ENCODE measurements around the gene FER. TPM values are rescaled to one million over a fixed set of nuclear protein-coding genes. Genes with fewer than 3 reads are reported as not detected.

FER gene
- total RNA-seq, 1 donor from 2014 or later = 13.4 TPM

GRCh38 chr5:109230369-109230768, 482.7 kb downstream of the FER start:
- H3K9me3 ChIP-seq (replicated peaks) = peaks cover 7% of the 10 kb centered on the region
- H3K27me3 ChIP-seq (ENCODE audit: low read depth) = no peaks in the 10 kb centered on the region
- H3K36me3 ChIP-seq = no peaks in the 10 kb centered on the region
- no peak for DNase-seq
- H3K4me3 ChIP-seq = no peak overlapping the region
- TF ChIP-seq CTCF (IDR thresholded peaks at IDR 0.05; ENCODE audit: borderline replicate concordance) = no peak
- intact Hi-C loops (cut with micrococcal nuclease) = no loop called here
- no peaks in the 10 kb centered on the region for H3K4me1 ChIP-seq
- H3K27ac ChIP-seq (replicated peaks) = no peak overlapping the region

- TF ChIP-seq CTCF (IDR thresholded peaks at IDR 0.05; ENCODE audit: borderline replicate concordance) = no peak
- Histone ChIP-seq H3K9me3 (replicated peaks) (peaks cover 16% of the 10 kb centered on the region), H3K27ac (replicated peaks) (no peak overlapping the region), H3K4me1 (no peaks in the 10 kb centered on the region), H3K36me3 (no peaks in the 10 kb centered on the region), H3K4me3 (no peak overlapping the region), H3K27me3 (ENCODE audit: low read depth) (no peaks in the 10 kb centered on the region)
- intact Hi-C loops (cut with micrococcal nuclease) = no loop called here
- no peak for DNase-seq
Observed at GRCh38 chr5:109231331-109231730, 483.6 kb downstream of the FER start.

GRCh38 chr5:109234381-109234780, 486.7 kb downstream of the FER start:
- Histone ChIP-seq H3K9me3 (replicated peaks) (peaks cover 32% of the 10 kb centered on the region), H3K27me3 (ENCODE audit: low read depth) (no peaks in the 10 kb centered on the region), H3K4me3 (no peak overlapping the region), H3K36me3 (peaks cover 7% of the 10 kb centered on the region), H3K27ac (replicated peaks) (no peak overlapping the region), H3K4me1 (no peaks in the 10 kb centered on the region)
- DNase-seq = no peak
- TF ChIP-seq CTCF (IDR thresholded peaks at IDR 0.05; ENCODE audit: borderline replicate concordance) = no peak
- intact Hi-C loops (cut with micrococcal nuclease) = no loop called here

- no peaks in the 10 kb centered on the region for H3K27me3 ChIP-seq (ENCODE audit: low read depth)
- H3K36me3 ChIP-seq = peaks cover 7% of the 10 kb centered on the region
- DNase-seq = no peak
- H3K9me3 ChIP-seq (replicated peaks) = peaks cover 32% of the 10 kb centered on the region
- no peak overlapping the region for H3K27ac ChIP-seq (replicated peaks)
- intact Hi-C loops (cut with micrococcal nuclease) = no loop called here
- TF ChIP-seq CTCF (IDR thresholded peaks at IDR 0.05; ENCODE audit: borderline replicate concordance) = no peak
- no peak overlapping the region for H3K4me3 ChIP-seq
- H3K4me1 ChIP-seq = no peaks in the 10 kb centered on the region
Observed at GRCh38 chr5:109239456-109239855, 491.8 kb downstream of the FER start.

GRCh38 chr5:109242518-109242917, 494.8 kb downstream of the FER start:
- H3K27ac ChIP-seq (replicated peaks) = no peak overlapping the region
- H3K36me3 ChIP-seq = no peaks in the 10 kb centered on the region
- peaks cover 28% of the 10 kb centered on the region for H3K9me3 ChIP-seq (replicated peaks)
- DNase-seq = no peak
- H3K4me1 ChIP-seq = no peaks in the 10 kb centered on the region
- intact Hi-C loops (cut with micrococcal nuclease) = no loop called here
- no peak overlapping the region for H3K4me3 ChIP-seq
- no peaks in the 10 kb centered on the region for H3K27me3 ChIP-seq (ENCODE audit: low read depth)
- no peak for TF ChIP-seq CTCF (IDR thresholded peaks at IDR 0.05; ENCODE audit: borderline replicate concordance)

- Histone ChIP-seq H3K27me3 (ENCODE audit: low read depth) (no peaks in the 10 kb centered on the region), H3K9me3 (replicated peaks) (peaks cover 25% of the 10 kb centered on the region), H3K27ac (replicated peaks) (no peak overlapping the region), H3K4me3 (no peak overlapping the region), H3K36me3 (no peaks in the 10 kb centered on the region), H3K4me1 (no peaks in the 10 kb centered on the region)
- DNase-seq = no peak
- intact Hi-C loops (cut with micrococcal nuclease) = no loop called here
- no peak for TF ChIP-seq CTCF (IDR thresholded peaks at IDR 0.05; ENCODE audit: borderline replicate concordance)
Observed at GRCh38 chr5:109246395-109246794, 498.7 kb downstream of the FER start.

Measured in left ventricle myocardium inferior (tissue), 1 donor.